CD4-positive, alpha-beta T cell treated with Interleukin-4 for 4 hours (primary cell): Measurements from ENCODE around the gene DRD1.
"Not testable (repeated sequence)": the region's sequence is repeated elsewhere in the genome, so short reads cannot be mapped to it uniquely, and the experiment has no call there.

Experiments
- DNase-seq: peaks from one replicate; pipeline ENCODE4 v3.0.0-alpha.2; 2020

DRD1 gene

DNA sequence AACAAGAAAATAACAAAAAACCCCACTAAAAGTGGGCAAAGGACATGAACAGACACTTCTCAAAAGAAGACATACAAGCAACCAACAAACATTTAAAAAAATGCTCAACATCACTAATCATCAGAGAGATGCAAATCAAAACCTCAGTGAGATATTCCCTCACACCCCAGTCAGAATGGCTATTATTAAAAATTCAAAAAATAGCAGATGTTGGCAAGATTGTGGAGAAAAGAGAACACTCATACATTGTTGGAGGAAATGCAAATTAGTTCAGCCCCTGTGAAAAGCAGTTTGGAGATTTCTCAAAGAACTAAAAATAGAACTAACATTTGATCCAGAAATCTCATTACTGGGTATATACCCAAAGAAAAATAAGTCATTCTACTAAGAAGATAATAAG lies 19.4 kb downstream of the DRD1 start:
- not testable (repeated sequence) for DNase-seq

DNA sequence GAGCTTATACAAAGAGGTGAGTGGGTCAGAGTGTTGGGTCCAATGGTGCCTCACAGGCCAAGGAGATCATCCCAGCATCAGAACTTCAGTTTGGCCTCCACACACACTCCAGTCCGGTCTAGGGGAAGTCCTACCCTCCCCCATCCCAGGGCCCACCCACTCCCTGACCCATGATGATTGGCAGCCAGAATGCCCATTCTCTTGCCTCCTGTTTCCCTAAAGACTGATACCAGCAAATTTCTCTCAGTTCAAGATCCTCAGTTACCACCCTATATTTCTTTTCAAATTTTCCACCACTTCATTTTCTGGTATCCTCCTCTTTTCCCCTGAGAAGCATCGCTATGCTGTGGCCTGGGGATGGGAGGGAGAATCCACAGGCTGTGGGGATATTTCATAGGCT lies 21.9 kb downstream of the DRD1 start:
- DNase-seq: no peak

GRCh38 chr5:175420383-175420782 lies 23.6 kb downstream of the DRD1 start:
- no peak for DNase-seq

DNA sequence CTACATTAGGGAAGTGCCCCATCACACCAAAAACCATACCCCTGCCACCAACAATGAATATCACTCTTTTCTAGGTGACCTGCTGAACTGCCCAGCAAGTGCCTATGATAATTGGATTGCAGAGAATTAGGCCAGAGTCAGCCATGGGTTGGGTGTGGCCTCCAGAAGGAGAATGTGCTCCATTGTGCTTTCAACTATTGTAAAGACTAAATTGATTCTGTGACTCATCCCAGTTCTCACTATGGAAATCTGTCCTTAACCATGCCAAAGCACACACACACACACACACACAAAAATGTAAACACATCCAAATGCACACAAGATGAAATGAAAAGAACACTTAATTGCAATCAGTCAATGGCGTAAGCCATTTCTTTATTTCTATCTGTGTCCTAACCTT lies 25.7 kb downstream of the DRD1 start:
- no peak for DNase-seq

DNA sequence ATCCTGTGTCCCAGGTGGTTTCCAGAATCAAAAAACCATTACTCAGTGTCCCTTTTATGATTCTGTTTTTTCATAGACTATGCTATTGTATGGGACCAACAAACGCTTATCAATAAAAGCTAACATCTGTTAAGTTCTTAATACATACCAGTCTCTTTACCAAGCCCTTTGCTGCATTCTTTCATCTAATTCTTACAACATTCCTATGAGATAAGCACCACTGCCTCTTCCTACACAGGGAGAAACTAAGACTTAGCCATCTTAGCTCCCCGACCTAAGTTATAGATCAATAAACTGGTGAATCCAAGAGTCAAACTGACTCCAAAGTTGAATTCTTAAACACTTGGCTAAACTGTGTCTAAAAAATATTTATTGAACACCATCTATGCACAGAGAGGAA lies 26.6 kb downstream of the DRD1 start:
- no peak for DNase-seq

DNA sequence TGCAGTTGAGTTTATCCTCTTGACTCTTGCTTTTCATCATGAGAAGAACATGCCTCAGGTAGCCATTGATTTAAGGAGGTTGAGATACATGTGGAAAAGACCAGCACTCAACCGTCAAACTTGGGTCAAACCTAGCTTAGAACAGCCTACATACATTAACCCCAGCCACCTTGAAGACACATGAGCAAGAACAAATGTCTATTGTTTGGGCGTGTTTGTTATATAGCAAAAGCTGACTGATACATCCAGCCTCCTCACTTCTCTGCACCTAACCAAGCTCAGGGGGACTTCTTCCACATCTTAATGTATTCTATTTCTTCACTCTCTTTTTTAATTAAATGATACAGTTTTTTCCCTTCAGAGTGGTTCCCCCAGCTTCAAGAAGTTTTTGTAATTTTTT lies 28.7 kb downstream of the DRD1 start:
- DNase-seq: no peak

DNA sequence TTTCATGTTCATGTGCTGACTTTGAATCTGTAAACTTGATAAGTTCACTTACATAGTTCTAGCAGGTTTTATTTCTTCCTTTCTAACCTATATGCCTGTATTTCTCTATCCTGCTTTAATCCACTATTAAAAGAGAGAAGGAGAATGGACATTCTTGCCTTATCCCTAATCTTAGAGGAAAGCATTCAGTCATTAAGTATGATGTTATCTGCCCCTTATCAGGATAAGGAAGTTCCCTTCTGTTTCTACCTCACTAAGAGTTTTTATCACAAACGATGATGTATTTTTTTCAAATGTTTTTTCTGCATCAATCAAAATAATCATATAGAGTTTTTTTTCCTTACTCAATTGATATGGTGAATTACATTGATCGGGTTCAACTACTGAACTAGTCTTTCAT lies 33.1 kb downstream of the DRD1 start:
- DNase-seq: no peak

- no peak for DNase-seq
Measured at GRCh38 chr5:175406300-175406699, 37.7 kb downstream of the DRD1 start.

DNA sequence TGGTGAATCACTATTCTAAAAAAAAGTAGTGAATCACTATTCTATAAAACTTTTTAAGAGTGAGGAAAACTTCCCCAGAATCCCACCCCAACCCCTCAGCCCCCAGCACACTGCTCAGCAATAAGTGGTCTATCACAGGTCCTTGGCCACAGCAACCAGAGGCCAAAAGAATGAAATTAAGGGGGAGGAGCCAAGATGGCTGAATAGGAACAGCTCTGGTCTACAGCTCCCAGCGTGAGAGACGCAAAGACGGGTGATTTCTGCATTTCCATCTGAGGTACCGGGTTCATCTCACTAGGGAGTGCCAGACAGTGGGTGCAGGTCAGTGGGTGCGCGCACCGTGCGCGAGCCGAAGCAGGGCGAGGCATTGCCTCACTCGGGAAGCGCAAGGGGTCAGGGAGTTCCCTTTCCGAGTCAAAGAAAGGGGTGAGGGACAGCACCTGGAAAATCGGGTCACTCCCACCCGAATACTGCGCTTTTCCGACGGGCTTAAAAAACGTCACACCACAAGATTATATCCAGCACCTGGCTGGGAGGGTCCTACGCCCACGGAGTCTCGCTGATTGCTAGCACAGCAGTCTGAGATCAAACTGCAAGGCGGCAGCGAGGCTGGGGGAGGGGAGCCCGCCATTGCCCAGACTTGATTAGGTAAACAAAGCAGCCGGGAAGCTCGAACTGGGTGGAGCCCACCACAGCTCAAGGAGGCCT lies 46.2 kb downstream of the DRD1 start:
- DNase-seq: not testable (repeated sequence)

- DNase-seq: not testable (repeated sequence)
Measured at GRCh38 chr5:175395430-175395829, 48.6 kb downstream of the DRD1 start.

DNA sequence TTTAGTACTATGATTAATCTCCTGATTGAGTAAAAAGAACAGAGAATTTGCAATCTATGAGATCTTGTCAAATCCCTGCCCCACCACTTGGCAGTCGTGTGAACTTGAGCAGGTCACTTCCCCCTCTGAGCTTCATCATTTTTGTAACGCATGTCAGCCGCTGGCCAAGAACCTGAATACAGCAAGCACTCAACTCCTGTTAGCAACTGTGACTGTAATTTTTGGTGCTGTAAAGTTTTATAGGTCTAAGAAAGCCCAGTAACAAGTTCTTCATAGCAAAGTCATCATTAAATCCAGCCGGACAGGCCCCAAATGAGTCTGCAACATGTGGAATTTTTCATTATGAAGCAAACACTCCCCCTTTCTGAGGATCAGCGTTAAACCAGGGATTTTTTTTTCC lies 49.4 kb downstream of the DRD1 start:
- no peak for DNase-seq

DNA sequence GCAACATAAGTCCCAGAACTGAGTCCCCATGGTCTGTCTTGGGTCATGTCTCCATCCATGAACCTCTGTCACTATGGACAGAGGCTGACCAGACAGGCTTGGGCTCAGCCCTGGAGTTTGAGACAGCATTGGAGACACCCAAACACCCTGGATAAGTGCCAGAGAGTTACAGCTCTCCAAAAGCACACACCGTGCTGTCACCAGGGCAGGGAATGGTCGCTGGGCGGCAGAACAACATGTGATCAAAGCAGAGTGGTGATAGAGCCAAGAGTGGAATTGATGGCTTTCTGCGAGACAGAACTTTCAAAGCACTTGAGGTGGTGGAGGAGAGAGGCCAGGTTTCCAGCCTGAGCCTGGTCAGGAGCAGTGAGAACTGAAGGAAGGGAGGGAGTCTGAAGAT lies 50.1 kb downstream of the DRD1 start:
- DNase-seq: no peak

DNA sequence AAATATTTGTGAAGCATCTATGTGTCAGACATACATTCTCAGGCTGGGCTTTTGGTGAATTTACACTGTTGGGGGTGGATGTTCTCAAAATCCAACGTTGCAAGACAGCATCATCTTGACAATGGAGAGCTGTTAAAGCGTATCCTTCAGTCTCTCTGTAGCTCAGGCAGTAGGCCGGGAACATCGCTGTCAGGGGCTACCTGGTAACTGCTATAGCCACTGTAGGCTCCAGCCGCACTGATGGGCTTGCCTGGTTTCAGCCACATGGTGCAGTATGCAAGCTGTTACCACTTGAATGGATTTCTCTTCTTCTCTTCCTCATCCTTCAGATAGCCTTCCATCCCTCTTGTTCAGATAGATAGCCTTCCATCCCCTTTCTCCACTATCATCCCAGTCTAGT lies 51.7 kb downstream of the DRD1 start:
- DNase-seq: no peak

DNA sequence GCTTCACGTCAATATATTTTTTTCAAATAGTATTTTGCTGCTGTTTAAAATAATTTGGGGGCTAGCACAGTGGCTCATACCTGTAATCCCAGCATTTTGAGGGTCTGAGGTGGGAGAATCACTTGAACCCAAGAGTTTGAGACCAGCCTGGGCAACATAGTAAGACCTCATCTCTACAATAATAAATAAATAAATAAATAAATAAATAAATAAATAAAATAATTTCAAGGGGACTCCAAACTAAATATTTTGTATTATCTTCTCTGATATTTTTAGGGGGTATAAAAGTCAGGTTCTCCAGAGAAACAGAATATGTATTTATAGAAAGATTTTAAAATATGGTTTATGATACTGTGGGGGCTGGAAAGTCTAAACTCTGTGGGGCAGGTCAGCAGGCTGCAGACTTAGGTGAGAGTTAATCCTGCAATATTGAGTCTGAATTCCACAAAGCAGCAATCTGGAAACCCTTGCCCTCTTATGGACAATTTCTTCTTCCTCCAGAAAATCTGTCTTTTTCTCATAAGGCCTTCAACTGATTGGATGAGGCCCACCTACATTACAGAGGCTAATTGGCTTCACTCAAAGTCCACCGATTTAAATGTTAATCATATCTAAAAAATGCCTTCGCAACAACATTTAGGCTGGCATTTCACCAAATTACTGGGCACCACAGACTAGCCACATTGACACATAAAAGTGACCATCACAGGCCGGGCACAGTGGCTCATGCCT lies 53.5 kb downstream of the DRD1 start:
- DNase-seq: no peak
